HG02763 (cell line): Measurements from ENCODE around the gene PANX1.

Experiments used
- ATAC-seq: cut with Tn5 transposase; IDR thresholded peaks from one replicate; pipeline ENCODE4 v1.9.1; 2021; ENCODE audit warnings: mild to moderate bottlenecking, moderate library complexity; ENCODE audit not compliant: unreplicated experiment

PANX1 gene

GRCh38 chr11:94128291-94128745 lies 323 bp upstream of the PANX1 start:
- peak; percentile 17 for ATAC-seq

DNA sequence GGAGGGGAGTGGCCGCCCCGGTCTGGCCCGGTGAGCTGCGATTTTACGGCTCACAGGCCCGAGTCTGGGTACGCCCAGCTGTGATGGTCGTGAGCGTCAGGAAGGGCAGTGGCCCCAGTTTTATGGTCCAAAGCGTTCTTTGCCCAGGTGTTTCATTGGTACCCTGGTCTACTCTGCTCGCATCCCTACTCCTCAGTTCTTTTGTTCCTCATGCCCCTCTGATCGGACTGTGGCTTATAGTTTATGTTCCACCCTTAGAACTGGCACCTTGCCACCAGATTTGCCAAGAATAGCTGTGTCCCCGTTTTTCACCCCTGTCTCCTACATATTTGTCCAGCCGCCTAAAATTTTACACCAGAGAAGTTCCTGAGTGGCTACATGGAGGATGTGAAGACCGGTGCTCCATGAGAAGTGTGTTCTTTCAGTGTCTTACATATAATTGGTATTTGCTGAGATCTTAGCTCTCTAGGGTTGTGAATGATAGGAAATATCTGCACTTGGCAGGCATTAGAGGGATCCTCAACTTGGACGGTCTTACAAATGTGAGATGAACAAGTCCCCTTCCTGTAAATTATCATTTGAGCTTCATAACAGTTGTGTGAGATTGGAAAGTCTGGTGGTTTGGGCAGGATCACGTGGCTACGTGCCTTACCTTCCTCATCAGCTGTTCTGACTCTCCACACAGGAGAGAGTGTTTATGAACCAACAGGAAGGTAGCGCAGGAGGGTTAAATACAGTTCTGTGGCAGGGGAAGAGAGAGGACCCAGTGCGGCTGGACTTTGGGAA lies 1.1 kb downstream of the PANX1 start:
- no peak for ATAC-seq

- no peak for ATAC-seq
These were observed 1.8 kb downstream of the PANX1 start for GRCh38 chr11:94130298-94131046.

GRCh38 chr11:94131047-94131717 lies 2.5 kb downstream of the PANX1 start:
- ATAC-seq, result no peak

DNA sequence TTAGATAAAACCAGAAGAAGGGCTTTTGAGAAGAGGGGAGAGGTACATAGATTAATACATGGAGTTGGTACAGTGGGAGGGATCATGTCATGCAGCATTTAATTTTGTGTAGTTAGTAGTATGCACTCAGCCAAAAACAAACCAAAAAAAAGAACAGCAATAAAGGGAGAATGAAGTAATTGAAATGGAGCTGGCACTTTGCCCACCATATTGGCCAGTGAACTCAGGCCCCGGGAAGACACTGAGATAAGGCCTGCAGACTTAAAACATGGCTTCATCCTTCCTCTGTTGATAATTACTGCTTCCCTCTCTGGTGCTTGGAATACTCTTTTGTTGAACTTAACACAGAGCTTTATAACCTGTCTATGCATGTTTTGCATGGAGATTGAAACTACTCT lies 3.1 kb downstream of the PANX1 start:
- no peak for ATAC-seq

DNA sequence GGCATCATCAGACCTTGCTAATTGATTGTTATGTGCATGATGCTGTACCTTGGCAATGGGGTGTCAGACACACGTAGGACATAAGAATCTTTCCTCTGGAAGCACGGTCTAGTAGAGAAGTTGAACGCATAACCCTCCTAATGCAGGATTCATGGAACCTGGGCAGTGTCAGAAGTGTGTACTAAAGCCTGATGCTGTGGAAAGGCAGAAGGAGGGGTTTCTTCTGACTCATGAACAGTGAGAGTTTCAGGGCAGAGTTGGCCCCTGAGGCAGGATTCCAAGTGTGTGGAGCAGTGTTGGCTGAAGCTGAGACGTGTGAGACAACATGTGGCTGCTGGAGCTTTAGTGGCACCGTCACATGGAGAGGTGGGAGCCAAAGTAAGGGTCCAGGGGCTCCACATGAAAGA lies 3.5 kb downstream of the PANX1 start:
- ATAC-seq, result no peak

DNA sequence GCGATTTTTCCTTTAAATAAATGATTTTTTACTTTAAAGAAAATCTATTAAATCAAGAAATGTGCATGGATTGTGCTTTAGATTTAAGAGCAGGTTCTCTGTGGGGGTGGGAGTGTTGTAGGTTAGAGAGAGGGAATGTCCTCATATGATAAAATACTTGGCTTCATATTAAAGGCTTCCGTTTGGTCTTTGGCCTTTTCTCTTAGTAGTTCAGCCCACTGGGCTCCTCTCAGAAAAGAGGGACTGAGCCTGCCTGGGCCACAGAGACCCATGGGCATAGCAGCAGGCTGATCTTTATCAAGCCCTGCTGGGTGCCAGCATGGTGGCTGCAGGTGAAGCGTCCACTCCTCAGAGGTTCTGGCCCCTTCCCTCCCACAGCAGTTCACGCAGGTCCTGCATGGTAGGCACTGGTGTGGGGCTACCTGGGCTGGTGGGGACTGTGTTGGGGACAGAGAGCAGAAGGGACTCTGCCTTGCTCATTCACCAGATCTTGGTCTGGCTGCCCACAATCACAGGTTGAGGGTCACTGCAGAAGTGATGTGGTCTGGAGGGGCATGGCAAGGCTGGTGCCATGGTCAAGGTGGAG lies 4.3 kb downstream of the PANX1 start:
- no peak for ATAC-seq

DNA sequence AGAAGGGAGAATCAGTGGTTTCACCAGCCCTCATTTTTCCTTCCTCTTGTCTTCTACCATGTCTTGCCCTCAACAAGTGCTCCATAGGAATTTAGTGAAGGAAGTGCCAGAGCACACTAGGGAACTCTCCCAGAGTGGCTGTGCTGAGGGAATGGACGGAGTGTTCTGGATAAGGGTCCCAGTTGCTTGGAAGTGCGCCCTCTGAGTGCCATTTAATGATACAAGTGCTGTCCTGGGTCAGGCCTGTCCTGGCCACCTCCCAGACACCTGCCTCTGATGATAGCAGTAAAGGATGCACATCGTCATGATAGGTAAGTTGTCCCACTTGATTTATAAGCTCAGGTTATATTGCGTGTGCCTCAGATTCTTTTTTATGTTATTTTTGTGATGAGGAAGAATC lies 5.1 kb downstream of the PANX1 start:
- no peak for ATAC-seq

DNA sequence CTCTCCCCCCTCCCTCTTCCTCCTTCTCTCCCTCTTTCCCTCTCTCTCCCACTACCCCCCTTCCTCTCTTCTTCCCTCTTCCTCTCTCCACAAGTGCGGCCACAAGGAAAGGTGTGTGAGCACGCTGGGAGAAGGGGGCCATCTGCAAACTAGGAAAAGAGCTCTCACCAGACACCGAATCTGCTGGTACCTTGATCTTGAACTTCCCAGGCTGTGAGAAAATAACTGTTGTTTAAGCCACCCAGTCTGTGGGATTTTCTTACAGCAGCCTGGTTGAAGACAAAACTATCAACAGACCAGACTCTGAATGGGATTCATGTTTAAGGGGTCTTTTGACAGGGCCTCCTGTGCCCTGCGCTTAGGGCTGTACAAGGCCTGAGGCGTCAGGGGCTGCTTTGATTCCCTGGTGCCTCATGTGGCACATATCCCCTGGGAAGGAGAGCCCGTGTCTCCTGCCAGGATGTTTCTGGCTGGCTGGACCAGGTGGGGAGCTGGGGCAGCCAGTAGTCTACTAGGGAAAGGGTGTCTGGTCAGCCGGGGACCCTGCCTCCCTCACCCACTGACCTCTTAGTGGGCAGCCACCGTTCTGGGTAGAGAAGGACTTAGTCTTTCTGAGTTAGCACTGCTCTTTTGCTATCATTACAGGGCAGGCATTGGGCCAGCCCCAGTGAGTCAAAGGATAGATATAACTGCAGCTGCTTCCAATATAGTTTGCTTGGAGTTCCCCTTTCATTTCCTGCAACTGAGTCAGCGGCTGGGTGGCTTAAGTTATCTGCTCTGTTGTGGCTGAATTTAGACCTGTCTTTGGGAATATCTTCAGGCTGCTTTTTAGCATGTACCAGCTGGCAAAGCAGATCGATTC lies 6.2 kb downstream of the PANX1 start:
- no peak for ATAC-seq

DNA sequence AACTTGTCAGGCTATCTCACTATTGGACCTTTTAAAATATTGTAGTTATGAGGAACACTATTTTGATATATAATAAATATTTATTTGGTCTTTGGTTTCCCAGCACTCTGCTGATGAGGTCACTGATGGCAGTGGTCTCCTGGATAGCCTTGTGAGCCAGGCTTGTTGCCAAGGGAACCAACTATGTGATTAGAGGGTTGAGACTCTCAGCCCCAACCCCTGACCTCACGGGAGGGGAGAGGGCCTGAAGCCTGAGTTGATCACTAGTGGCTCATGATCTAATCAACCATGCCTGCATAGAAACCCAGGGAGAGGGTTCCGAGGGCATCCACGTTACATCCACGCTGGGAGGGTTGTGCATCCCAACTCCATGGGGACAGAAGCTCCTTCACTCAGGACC lies 10.8 kb downstream of the PANX1 start:
- no peak for ATAC-seq

GRCh38 chr11:94140154-94140655 lies 11.6 kb downstream of the PANX1 start:
- no peak for ATAC-seq

GRCh38 chr11:94141511-94142307 lies 13.1 kb downstream of the PANX1 start:
- no peak for ATAC-seq

- ATAC-seq, result no peak
These were observed 14.0 kb downstream of the PANX1 start for GRCh38 chr11:94142308-94143281.

DNA sequence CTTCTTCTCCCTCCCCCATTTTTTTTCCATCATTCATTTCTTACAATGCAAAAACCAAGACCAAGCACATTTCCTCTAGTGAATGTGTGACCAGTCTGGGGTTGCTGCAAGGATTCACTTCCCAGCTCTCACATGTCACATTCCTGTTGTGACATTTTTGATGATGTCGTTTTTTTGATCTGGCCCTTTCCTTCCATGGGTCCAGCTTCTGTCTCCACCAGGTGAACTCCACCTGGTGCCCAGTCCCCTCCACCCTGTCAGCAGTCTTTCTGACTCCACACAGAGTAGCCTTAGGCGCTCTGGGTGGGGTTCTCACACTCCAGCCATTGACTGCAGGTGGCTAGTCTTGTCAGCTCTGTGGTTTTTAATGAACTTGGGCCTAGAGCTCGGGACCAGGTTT lies 15.6 kb downstream of the PANX1 start:
- ATAC-seq, result no peak

GRCh38 chr11:94144664-94145063 lies 16.0 kb downstream of the PANX1 start:
- ATAC-seq, result no peak

- no peak for ATAC-seq
These were observed 16.8 kb downstream of the PANX1 start for GRCh38 chr11:94145431-94145830.

GRCh38 chr11:94145916-94146315 lies 17.3 kb downstream of the PANX1 start:
- ATAC-seq, result no peak

DNA sequence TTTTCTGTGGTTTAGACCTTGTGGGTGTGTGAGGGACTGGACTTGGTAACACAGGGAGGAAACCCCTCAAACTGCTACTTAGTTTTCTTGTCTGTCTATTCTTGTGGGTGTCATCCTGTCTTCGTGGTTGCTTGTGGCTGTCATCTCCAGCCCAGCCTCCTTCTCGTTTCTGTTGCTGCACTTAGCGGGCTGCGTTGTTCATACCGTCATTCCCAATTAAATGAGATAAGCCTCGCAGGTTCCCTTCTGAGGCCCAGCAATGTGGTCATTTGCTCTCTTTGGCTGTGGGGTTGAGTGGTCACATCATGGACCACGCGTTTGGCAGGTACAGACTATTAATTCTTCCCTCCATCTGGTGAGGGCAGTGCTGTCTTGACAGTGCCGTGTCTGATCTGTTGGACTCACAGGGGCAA lies 18.8 kb downstream of the PANX1 start:
- no peak for ATAC-seq
